Lower leg skin (tissue), 4 donors: ENCODE measurements around the gene BACH1. TPM values are rescaled to one million over a fixed set of nuclear protein-coding genes. Genes with fewer than 3 reads are reported as not detected.

Source experiments
- DNase-seq, 2 donors: peaks; one replicate each; pipeline ENCODE4 v3.0.0-alpha.2; 2019; ENCODE audit warnings: low spot score in 2 of 2
- H3K4me3 ChIP-seq: fragments of 200-600 bp; sonication (generic); 2 replicates; pipeline ENCODE4 v1.5.1; 2017; ENCODE audit warnings: mild to moderate bottlenecking, low read depth; ENCODE audit not compliant: poor library complexity, severe bottlenecking
- CTCF ChIP-seq, 3 donors: fragments of 450-650 bp; IDR thresholded peaks; one replicate each; pipeline ENCODE4 v1.5.1; 2016; ENCODE audit warnings: antibody characterized with exemption in 3 of 3, mild to moderate bottlenecking in 3 of 3, moderate library complexity in 2 of 3
- POLR2A ChIP-seq, 2 donors: fragments of 450-650 bp; IDR thresholded peaks; one replicate each; pipeline ENCODE4 v1.6.1; 2016 to 2017; ENCODE audit warnings: antibody characterized with exemption in 2 of 2, mild to moderate bottlenecking in 1 of 2, moderate library complexity in 1 of 2
- WGBS, 2 donors: methylation state at CpG; one replicate each; pipeline ENCODE4 v1.1.5; 2018; 5-methylcytosine and 5-hydroxymethylcytosine counted together
- intact Hi-C: fragments of 100-400 bp; cut with DNase I; formaldehyde crosslinking; loops from one replicate; pipeline ENCODE4 v1.15.0; 2023; ENCODE audit warnings: low total_unique reads
- total RNA-seq, 4 donors: library from RNA; depleted of rRNA; stranded (reverse); fragments of >200 nt; gene quantifications; one replicate each; pipeline ENCODE4 v1.1.0, GENCODE V29; 2016

The BACH1 gene
- total RNA-seq, 4 donors from 2014 or later, result 87.7 to 96.4 (median 91.0) TPM

GRCh38 chr21:29367335-29367734, 68.6 kb downstream of the BACH1 start:
- TF ChIP-seq CTCF (IDR thresholded peaks at IDR 0.05) (no peak), POLR2A (IDR thresholded peaks at IDR 0.05) (no peak)
- intact Hi-C loops, result no loop called here
- no peak overlapping the region for H3K4me3 ChIP-seq
- WGBS, 2 donors, result 63 to 87% methylated on average over 2 of the region's 2 CpGs
- peak in 1 of 2 donors; percentile 3 for DNase-seq

- intact Hi-C loops, result no loop called here
- TF ChIP-seq POLR2A (IDR thresholded peaks at IDR 0.05) (no peak), CTCF (IDR thresholded peaks at IDR 0.05) (no peak)
- no peak overlapping the region for H3K4me3 ChIP-seq
- no peak for DNase-seq
- WGBS, 2 donors, result 95 to 96% methylated on average over 3 of the region's 3 CpGs
These were observed 70.2 kb downstream of the BACH1 start for GRCh38 chr21:29368906-29369305.

GRCh38 chr21:29371464-29371863, 72.7 kb downstream of the BACH1 start:
- TF ChIP-seq CTCF (IDR thresholded peaks at IDR 0.05), result no peak
- no peak for TF ChIP-seq POLR2A (IDR thresholded peaks at IDR 0.05)
- 89 to 93% methylated on average over 4 of the region's 4 CpGs for WGBS, 2 donors
- intact Hi-C loops, result loop anchor here (10.0 kb wide), 2 partner anchors 207 to 347 kb away; partner anchors contain the start of gene USP16
- no peak for DNase-seq
- H3K4me3 ChIP-seq, result no peak overlapping the region

GRCh38 chr21:29372063-29372802, 73.5 kb downstream of the BACH1 start:
- intact Hi-C loops, result loop anchor here (2.0 to 10.0 kb wide), 3 partner anchors 207 to 347 kb away; partner anchors contain the start of gene USP16
- H3K4me3 ChIP-seq, result no peak overlapping the region
- WGBS, 2 donors, result 43 to 49% methylated on average over 11 of the region's 11 CpGs
- peak in 1 of 2 donors; percentile 60 for DNase-seq
- no peak for TF ChIP-seq POLR2A (IDR thresholded peaks at IDR 0.05)
- TF ChIP-seq CTCF (IDR thresholded peaks at IDR 0.05), result peak in 1 of 3 donors; percentile 73

- no peak for DNase-seq
- H3K4me3 ChIP-seq, result no peak overlapping the region
- WGBS, 2 donors, result 83 to 86% methylated on average over 1 of the region's 1 CpG
- TF ChIP-seq POLR2A (IDR thresholded peaks at IDR 0.05), result no peak
- no peak for TF ChIP-seq CTCF (IDR thresholded peaks at IDR 0.05)
- intact Hi-C loops, result loop anchor here (10.0 kb wide), 2 partner anchors 210 to 350 kb away; partner anchors contain the start of gene USP16
These were observed 75.8 kb downstream of the BACH1 start for GRCh38 chr21:29374481-29374880.
